ENCODE results near the gene CETN3.

- no peak for TF ChIP-seq POLR2AphosphoS5 (IDR thresholded peaks at IDR 0.05; ENCODE audit: low read depth, low read length)
- no peak for TF ChIP-seq POLR2A (IDR thresholded peaks at IDR 0.05; ENCODE audit: low read depth, low read length)
- no peak for TF ChIP-seq TAF1 (IDR thresholded peaks at IDR 0.05; ENCODE audit: borderline replicate concordance, low read depth, low read length)
Observed at GRCh38 chr5:90418214-90418613, 8.7 kb upstream of the CETN3 start.

Data from GM12892 (cell line).